Endothelial cell of umbilical vein (primary cell): ENCODE data around the gene NECTIN3. TPM values are rescaled to one million over a fixed set of nuclear protein-coding genes. Genes with fewer than 3 reads are reported as not detected.

Experiments used
- BruUV-seq: library from RNA; stranded (reverse); fragments of 400-500 nt; replicated peaks from 2 replicates; lab custom pipeline; 2021; lab: Mats Ljungman, UMichigan
- CTCF ChIA-PET: fragments of 300-600, 350-600 bp; sonication (Branson Sonifier 250); formaldehyde crosslinking; loops from one replicate; lab custom pipeline; 2021; ENCODE audit warnings: antibody characterized with exemption, inconsistent platforms; lab: Charles Lee
- POLR2A ChIA-PET: fragments of 300-600, 350-600 bp; sonication (Branson Sonifier 250); formaldehyde crosslinking; loops from one replicate; lab custom pipeline; 2021; ENCODE audit warnings: antibody characterized with exemption, inconsistent platforms; lab: Charles Lee
- DNase-seq: peaks from one replicate; pipeline ENCODE4 v3.0.0-alpha.2; 2011; ENCODE audit warnings: low read depth, low spot score
- FAIRE-seq: peaks from 2 replicates; lab custom pipeline; 2011; peaks lifted over from hg19 to GRCh38; lab: Jason Lieb, UNC
- H2AFZ ChIP-seq: 2 replicates; pipeline ENCODE4 v1.6.0; 2012; ENCODE audit warnings: low read depth, low read length, control low read depth, inconsistent platforms
- H3K27ac ChIP-seq: 2 replicates; pipeline ENCODE4 v1.5.1; 2011; ENCODE audit warnings: low read depth, mild to moderate bottlenecking, control low read depth, low read length, moderate library complexity; ENCODE audit not compliant: insufficient read depth
- H3K27me3 ChIP-seq, 2 experiments: 2 replicates each; pipeline versions ENCODE4 v1.6.0 to v1.6.1; 2011; ENCODE audit warnings: low read length in 2 of 2, mixed read lengths in 1 of 2; ENCODE audit not compliant: control insufficient read depth in 2 of 2, insufficient read depth in 2 of 2
- H3K36me3 ChIP-seq, 2 experiments: 2 replicates in 1 of 2; 3 replicates in 1 of 2; pipeline ENCODE4 v1.5.1; 2011; ENCODE audit warnings: low read length in 2 of 2, mild to moderate bottlenecking in 1 of 2, moderate library complexity in 1 of 2; ENCODE audit not compliant: control insufficient read depth in 2 of 2, insufficient read depth in 2 of 2; ENCODE audit errors: extremely low read depth in 1 of 2
- H3K4me1 ChIP-seq: 3 replicates; pipeline ENCODE4 v1.5.1; 2011; ENCODE audit warnings: mild to moderate bottlenecking, low read length; ENCODE audit not compliant: control insufficient read depth, insufficient read depth; ENCODE audit errors: extremely low read depth
- H3K4me2 ChIP-seq: 2 replicates; pipeline ENCODE4 v1.6.1; 2011; ENCODE audit warnings: low read length, control low read depth, mixed read lengths; ENCODE audit not compliant: insufficient read depth
- H3K4me3 ChIP-seq, 3 experiments: fragments of 200-600 bp in 1 of 3; sonication (generic), shearing (Covaris generic) in 1 of 3; replicated peaks in 1 of 3; 2 replicates each; pipeline ENCODE4 v1.5.1; 2011 to 2016; ENCODE audit warnings: control low read depth in 3 of 3, low read length in 3 of 3, mild to moderate bottlenecking in 2 of 3, inconsistent platforms in 1 of 3, low read depth in 1 of 3, moderate library complexity in 1 of 3; ENCODE audit not compliant: insufficient read depth in 1 of 3
- H3K79me2 ChIP-seq: 2 replicates; pipeline ENCODE4 v1.6.0; 2012; ENCODE audit warnings: low read length, inconsistent platforms; ENCODE audit not compliant: control insufficient read depth, insufficient read depth
- H3K9ac ChIP-seq: replicated peaks from 2 replicates; pipeline ENCODE3; 2011; ENCODE audit warnings: low read length, control low read depth; ENCODE audit not compliant: insufficient read depth; ENCODE audit errors: extremely low read depth
- H3K9me1 ChIP-seq: replicated peaks from 3 replicates; pipeline ENCODE4 v1.6.0; 2011; ENCODE audit warnings: mild to moderate bottlenecking, low read length; ENCODE audit not compliant: control insufficient read depth, insufficient read depth; ENCODE audit errors: extremely low read depth
- H3K9me3 ChIP-seq: replicated peaks from 2 replicates; pipeline ENCODE4 v1.5.1; 2012; ENCODE audit warnings: low read length, inconsistent platforms; ENCODE audit not compliant: control insufficient read depth, insufficient read depth
- H4K20me1 ChIP-seq: replicated peaks from 2 replicates; pipeline ENCODE3; 2011; ENCODE audit warnings: mild to moderate bottlenecking, low read length; ENCODE audit not compliant: control insufficient read depth, insufficient read depth; ENCODE audit errors: extremely low read depth
- CTCF ChIP-seq, 2 donors: IDR thresholded peaks; 1 replicate in 1 of 2; 2 replicates in 1 of 2; pipeline ENCODE4 v1.5.1; 2011; ENCODE audit warnings: low read length in 2 of 2, mild to moderate bottlenecking in 2 of 2, moderate library complexity in 2 of 2, control low read depth in 1 of 2, inconsistent platforms in 1 of 2, low read depth in 1 of 2; ENCODE audit not compliant: insufficient read depth in 1 of 2; ENCODE audit errors: extremely low read depth in 1 of 2
- EZH2 ChIP-seq: IDR thresholded peaks from 2 replicates; pipeline ENCODE4 v1.6.1; 2012; ENCODE audit warnings: borderline replicate concordance, low read depth, mild to moderate bottlenecking, moderate library complexity, low read length, inconsistent platforms; ENCODE audit not compliant: severe bottlenecking
- FOS ChIP-seq: IDR thresholded peaks from 2 replicates; pipeline ENCODE4 v1.6.1; 2011; ENCODE audit warnings: mild to moderate bottlenecking, low read length, moderate library complexity, borderline replicate concordance; ENCODE audit not compliant: insufficient read depth
- GATA2 ChIP-seq: IDR thresholded peaks from 2 replicates; pipeline ENCODE4 v1.7.0; 2011; ENCODE audit warnings: low read depth, mild to moderate bottlenecking, moderate library complexity, mixed read lengths, low read length; ENCODE audit not compliant: insufficient read length, insufficient read depth
- JUN ChIP-seq: IDR thresholded peaks from 2 replicates; pipeline ENCODE4 v1.6.1; 2011; ENCODE audit warnings: borderline replicate concordance, low read depth; ENCODE audit not compliant: insufficient read length, insufficient read depth
- MAX ChIP-seq: IDR thresholded peaks from 2 replicates; pipeline ENCODE4 v1.6.1; 2011; ENCODE audit not compliant: insufficient read depth, insufficient read length
- MYC ChIP-seq: IDR thresholded peaks from one replicate; pipeline ENCODE4 v1.6.1; 2011; ENCODE audit warnings: mild to moderate bottlenecking, low read depth, low read length
- POLR2A ChIP-seq: IDR thresholded peaks from 2 replicates; pipeline ENCODE4 v1.6.1; 2012; ENCODE audit warnings: low read depth, mild to moderate bottlenecking, control low read depth, low read length
- POLR2AphosphoS5 ChIP-seq: IDR thresholded peaks from 2 replicates; pipeline ENCODE4 v1.6.1; 2012; ENCODE audit warnings: low read depth, mild to moderate bottlenecking, control low read depth, low read length, moderate library complexity; ENCODE audit not compliant: insufficient read depth
- dilution Hi-C: fragments of 300-500 bp; cut with MboI; formaldehyde crosslinking; loops from one replicate; pipeline ENCODE4 v1.15.0; 2019; ENCODE audit warnings: low sequenced_read_pairs; ENCODE audit not compliant: extremely low pct_ligation_motif_present
- intact Hi-C: fragments of 100-400 bp; cut with micrococcal nuclease; formaldehyde crosslinking; loops from one replicate; pipeline ENCODE4 v1.10.0; 2022
- polyA plus RNA-seq, 4 experiments: library from polyadenylated mRNA; depleted of rRNA in 3 of 4; stranded (reverse) in 3 of 4; unstranded in 1 of 4; fragments of >200 nt; gene quantifications; 2 replicates each; pipeline versions ENCODE4 v1.2.1 to v1.2.3, GENCODE V29; 2011 to 2012; ENCODE audit warnings: missing spikeins in 1 of 4
- total RNA-seq: library from RNA; stranded (reverse); gene quantifications from 2 replicates; pipeline ENCODE4 v1.2.3, GENCODE V29; 2021

The NECTIN3 gene
- total and polyA plus RNA-seq, 2 donors (not counting 3 experiments of a cell fraction or from before 2014, with no cell fraction given), result 14.3 to 26.9 TPM

- Histone ChIP-seq H3K9me1 (no peaks in the 10 kb centered on the region), H3K9me3 (no peaks in the 10 kb centered on the region), H3K4me3 (no peak overlapping the region), H3K4me2 (no peak overlapping the region), H4K20me1 (no peaks in the 10 kb centered on the region), H3K27ac (no peak overlapping the region), H3K4me1 (no peaks in the 10 kb centered on the region), H3K36me3 (peaks cover 0 to 2% of the 10 kb centered on the region in 2 experiments), H3K27me3 (no peaks in the 10 kb centered on the region), H3K79me2 (no peaks in the 10 kb centered on the region), H3K9ac (no peak overlapping the region), H2AFZ (no peak overlapping the region)
- FAIRE-seq, result no peak
- dilution Hi-C loops, result no loop called here
- intact Hi-C loops, result no loop called here
- BruUV-seq, result no TSS peak
- DNase-seq, result no peak
- ChIA-PET CTCF (no interaction called here), POLR2A (no interaction called here)
- TF ChIP-seq GATA2, result no peak
- no peak for TF ChIP-seq MAX
- no peak for TF ChIP-seq FOS
- no peak for TF ChIP-seq POLR2AphosphoS5
- no peak for TF ChIP-seq EZH2
- no peak for TF ChIP-seq JUN
- no peak for TF ChIP-seq CTCF (IDR thresholded peaks at IDR 0.05; ENCODE audit: extremely low read depth in 1 of 2, insufficient read depth in 1 of 2, low read depth in 1 of 2, low read length in 2 of 2)
- TF ChIP-seq POLR2A, result no peak
- no peak for TF ChIP-seq MYC
These were observed 121.9 kb downstream of the NECTIN3 start for GRCh38 chr3:111193472-111193871.
